ENCODE data around the gene SPATS2. TPM values are rescaled to one million over a fixed set of nuclear protein-coding genes. Genes with fewer than 3 reads are reported as not detected.

Gene SPATS2
- polyA plus RNA-seq, 4 donors = 11.9 to 26.3 (median 14.4) TPM

DNA sequence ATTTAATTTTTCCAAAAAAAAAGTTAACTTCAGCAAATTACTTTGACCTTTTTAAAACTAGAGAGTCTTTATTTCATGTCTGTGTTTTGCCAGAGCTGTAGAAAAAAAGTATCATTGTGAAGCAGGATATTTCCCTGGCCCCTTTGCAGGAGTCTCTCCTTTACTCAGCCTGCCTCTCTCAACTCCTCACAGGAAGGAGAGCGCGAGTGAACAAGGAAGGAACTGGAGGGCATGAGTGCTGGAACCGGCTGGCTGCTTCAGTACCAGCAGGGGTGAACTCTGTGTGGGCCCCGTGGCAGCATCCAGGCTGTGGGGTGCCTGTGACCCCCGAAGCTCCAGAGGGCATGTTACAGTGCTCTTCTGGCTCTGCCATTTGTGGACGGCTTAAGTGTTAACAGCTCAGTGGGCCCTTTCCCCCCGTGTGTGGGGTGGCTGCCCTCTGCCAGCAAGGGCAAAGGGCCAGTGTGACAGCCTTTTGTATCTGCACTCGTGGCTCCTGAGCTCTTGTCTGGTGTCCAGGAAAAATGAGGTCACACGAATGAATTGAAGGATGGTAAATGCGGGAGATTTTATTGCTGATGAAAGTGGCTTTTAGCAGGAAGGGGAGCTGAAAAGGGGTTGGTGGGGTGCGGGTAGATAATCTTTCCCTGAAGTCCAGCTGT lies 95.0 kb downstream of the SPATS2 start:
- Histone ChIP-seq H3K4me3 (ENCODE audit: low read depth in 1 of 3, low read length in 3 of 3) (no peak overlapping the region), H3K4me1 (ENCODE audit: control insufficient read depth in 3 of 3, insufficient read depth in 2 of 3, low read depth in 1 of 3, low read length in 2 of 3) (peaks cover 0 to 2% (median 0%) of the 10 kb centered on the region in 3 donors), H3K36me3 (ENCODE audit: control insufficient read depth in 3 of 3, insufficient read depth in 2 of 3, low read depth in 1 of 3, low read length in 3 of 3) (peaks cover 0 to 15% (median 3%) of the 10 kb centered on the region in 3 donors), H3K27me3 (ENCODE audit: control insufficient read depth in 3 of 3, insufficient read depth in 3 of 3, low read length in 3 of 3) (no peaks in the 10 kb centered on the region), H3K9me3 (ENCODE audit: control insufficient read depth in 2 of 2, insufficient read depth in 1 of 2, low read depth in 1 of 2, low read length in 1 of 2) (peaks cover 0 to 3% of the 10 kb centered on the region in 2 donors), H3K27ac (ENCODE audit: low read depth in 1 of 3, low read length in 2 of 3) (peak overlapping the region in 2 of 3 donors; percentile 16 to 37)
- 48 to 59% (median 57%) methylated on average over 11 of the region's 11 CpGs for WGBS, 3 donors
- FAIRE-seq (no peak), DNase-seq (peak; percentile 12 to 21)

DNA sequence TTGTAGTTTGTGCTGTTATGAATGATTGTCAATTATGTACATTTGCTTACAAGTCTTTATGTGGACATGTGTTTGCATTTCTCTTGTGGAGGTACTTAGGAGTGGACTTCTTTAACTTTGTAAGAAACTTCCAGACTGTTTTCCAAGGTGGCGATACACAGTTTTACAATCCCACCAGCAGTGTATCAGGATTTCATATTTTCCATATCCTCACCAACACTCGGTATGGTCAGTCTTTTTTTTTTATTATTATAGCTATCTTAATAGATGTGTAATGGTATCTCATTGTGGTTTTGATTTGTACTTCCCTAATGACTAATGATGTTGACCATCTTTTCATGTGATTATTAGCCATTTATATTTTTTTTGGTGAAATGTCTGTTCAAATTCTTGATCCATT lies 97.9 kb downstream of the SPATS2 start:
- DNase-seq (no peak), FAIRE-seq (no peak)
- H3K9me3 ChIP-seq (ENCODE audit: control insufficient read depth in 2 of 2, insufficient read depth in 1 of 2, low read depth in 1 of 2, low read length in 1 of 2) = peaks cover 0 to 3% of the 10 kb centered on the region in 2 donors
- WGBS, 3 donors = 96 to 100% (median 96%) methylated on average over 2 of the region's 2 CpGs
- H3K36me3 ChIP-seq (ENCODE audit: control insufficient read depth in 3 of 3, insufficient read depth in 2 of 3, low read depth in 1 of 3, low read length in 3 of 3) = peaks cover 0 to 12% (median 0%) of the 10 kb centered on the region in 3 donors
- H3K27me3 ChIP-seq (ENCODE audit: control insufficient read depth in 3 of 3, insufficient read depth in 3 of 3, low read length in 3 of 3) = no peaks in the 10 kb centered on the region
- no peak overlapping the region for H3K4me3 ChIP-seq (ENCODE audit: low read depth in 1 of 3, low read length in 3 of 3)
- no peak overlapping the region for H3K27ac ChIP-seq (ENCODE audit: low read depth in 1 of 3, low read length in 2 of 3)
- peaks cover 0 to 2% (median 0%) of the 10 kb centered on the region in 3 donors for H3K4me1 ChIP-seq (ENCODE audit: control insufficient read depth in 3 of 3, insufficient read depth in 2 of 3, low read depth in 1 of 3, low read length in 2 of 3)

DNA sequence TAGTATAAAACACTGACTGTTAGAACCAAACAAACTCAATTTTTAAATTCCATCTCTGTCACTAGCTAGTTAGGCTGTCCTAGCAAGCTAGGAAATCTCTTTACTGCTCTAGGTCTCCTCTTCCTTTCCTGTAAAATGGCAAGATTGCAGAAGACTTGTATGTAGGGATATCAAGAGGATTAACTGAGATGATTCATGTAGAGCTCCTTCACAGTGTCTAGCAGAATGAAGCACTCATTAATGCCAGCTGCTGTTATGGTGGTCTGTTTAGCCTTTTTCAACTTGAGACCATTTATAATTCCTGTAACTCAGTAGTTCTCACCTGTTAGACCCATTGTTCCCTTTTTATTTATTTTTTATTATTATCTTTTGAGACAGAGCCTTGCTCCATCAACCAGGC lies 103.7 kb downstream of the SPATS2 start:
- Histone ChIP-seq H3K36me3 (ENCODE audit: control insufficient read depth in 3 of 3, insufficient read depth in 2 of 3, low read depth in 1 of 3, low read length in 3 of 3) (peaks cover 0 to 8% (median 0%) of the 10 kb centered on the region in 3 donors), H3K4me3 (ENCODE audit: low read depth in 1 of 3, low read length in 3 of 3) (no peak overlapping the region), H3K27me3 (ENCODE audit: control insufficient read depth in 3 of 3, insufficient read depth in 3 of 3, low read length in 3 of 3) (no peaks in the 10 kb centered on the region), H3K4me1 (ENCODE audit: control insufficient read depth in 3 of 3, insufficient read depth in 2 of 3, low read depth in 1 of 3, low read length in 2 of 3) (peaks cover 0 to 2% (median 0%) of the 10 kb centered on the region in 3 donors), H3K9me3 (ENCODE audit: control insufficient read depth in 2 of 2, insufficient read depth in 1 of 2, low read depth in 1 of 2, low read length in 1 of 2) (no peaks in the 10 kb centered on the region), H3K27ac (ENCODE audit: low read depth in 1 of 3, low read length in 2 of 3) (no peak overlapping the region)
- no peak for DNase-seq
- no peak for FAIRE-seq

DNA sequence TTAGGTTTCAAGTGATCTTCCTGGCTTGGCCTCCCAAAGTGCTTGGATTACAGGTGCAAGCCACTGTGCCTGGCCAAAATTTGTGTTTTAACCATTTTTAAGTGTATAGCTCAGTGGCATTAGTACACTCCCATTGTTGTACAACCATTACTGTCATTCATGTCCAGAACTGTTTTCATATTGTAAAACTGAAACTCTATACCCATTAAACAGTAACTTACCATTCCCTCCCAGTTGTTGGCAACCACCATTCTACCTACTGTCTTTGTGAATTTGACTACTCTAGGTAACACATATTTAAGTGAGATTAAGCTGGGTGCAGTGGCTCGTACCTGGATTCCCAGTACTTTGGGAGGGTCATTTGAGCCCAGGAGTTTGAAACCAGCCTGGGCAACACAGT lies 104.3 kb downstream of the SPATS2 start:
- Histone ChIP-seq H3K36me3 (ENCODE audit: control insufficient read depth in 3 of 3, insufficient read depth in 2 of 3, low read depth in 1 of 3, low read length in 3 of 3) (peaks cover 0 to 14% (median 0%) of the 10 kb centered on the region in 3 donors), H3K27me3 (ENCODE audit: control insufficient read depth in 3 of 3, insufficient read depth in 3 of 3, low read length in 3 of 3) (no peaks in the 10 kb centered on the region), H3K4me3 (ENCODE audit: low read depth in 1 of 3, low read length in 3 of 3) (no peak overlapping the region), H3K4me1 (ENCODE audit: control insufficient read depth in 3 of 3, insufficient read depth in 2 of 3, low read depth in 1 of 3, low read length in 2 of 3) (peaks cover 0 to 2% (median 0%) of the 10 kb centered on the region in 3 donors), H3K27ac (ENCODE audit: low read depth in 1 of 3, low read length in 2 of 3) (no peak overlapping the region), H3K9me3 (ENCODE audit: control insufficient read depth in 2 of 2, insufficient read depth in 1 of 2, low read depth in 1 of 2, low read length in 1 of 2) (no peaks in the 10 kb centered on the region)
- WGBS, 3 donors = 92 to 97% (median 96%) methylated on average over 1 of the region's 1 CpG
- DNase-seq = no peak
- FAIRE-seq = no peak

DNA sequence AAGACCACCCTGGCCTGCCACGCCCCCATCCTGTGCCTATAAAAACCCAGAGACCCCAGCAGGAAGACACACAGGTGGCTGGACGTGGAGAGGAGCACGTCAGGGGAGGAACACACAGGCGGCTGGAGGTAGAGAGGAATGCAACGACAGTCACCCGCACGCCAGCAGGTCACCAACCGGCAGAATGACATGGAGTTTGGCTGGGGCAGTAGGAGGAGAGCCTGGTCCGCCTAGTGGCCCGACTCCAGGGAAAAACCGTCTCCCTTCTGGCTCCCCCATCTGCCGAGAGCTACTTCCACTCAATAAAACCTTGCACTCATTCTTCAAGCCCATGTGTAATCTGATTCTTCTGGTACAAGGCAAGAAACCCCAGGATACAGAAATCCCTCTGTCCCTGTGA lies 108.8 kb downstream of the SPATS2 start:
- no peak for FAIRE-seq
- Histone ChIP-seq H3K4me3 (ENCODE audit: low read depth in 1 of 3, low read length in 3 of 3) (no peak overlapping the region), H3K4me1 (ENCODE audit: control insufficient read depth in 3 of 3, insufficient read depth in 2 of 3, low read depth in 1 of 3, low read length in 2 of 3) (peaks cover 0 to 2% (median 0%) of the 10 kb centered on the region in 3 donors), H3K27ac (ENCODE audit: low read depth in 1 of 3, low read length in 2 of 3) (no peak overlapping the region), H3K36me3 (ENCODE audit: control insufficient read depth in 3 of 3, insufficient read depth in 2 of 3, low read depth in 1 of 3, low read length in 3 of 3) (peaks cover 0 to 22% (median 0%) of the 10 kb centered on the region in 3 donors), H3K9me3 (ENCODE audit: control insufficient read depth in 2 of 2, insufficient read depth in 1 of 2, low read depth in 1 of 2, low read length in 1 of 2) (no peaks in the 10 kb centered on the region), H3K27me3 (ENCODE audit: control insufficient read depth in 3 of 3, insufficient read depth in 3 of 3, low read length in 3 of 3) (no peaks in the 10 kb centered on the region)
- no peak for DNase-seq
- WGBS, 3 donors = 96 to 97% (median 97%) methylated on average over 12 of the region's 12 CpGs

DNA sequence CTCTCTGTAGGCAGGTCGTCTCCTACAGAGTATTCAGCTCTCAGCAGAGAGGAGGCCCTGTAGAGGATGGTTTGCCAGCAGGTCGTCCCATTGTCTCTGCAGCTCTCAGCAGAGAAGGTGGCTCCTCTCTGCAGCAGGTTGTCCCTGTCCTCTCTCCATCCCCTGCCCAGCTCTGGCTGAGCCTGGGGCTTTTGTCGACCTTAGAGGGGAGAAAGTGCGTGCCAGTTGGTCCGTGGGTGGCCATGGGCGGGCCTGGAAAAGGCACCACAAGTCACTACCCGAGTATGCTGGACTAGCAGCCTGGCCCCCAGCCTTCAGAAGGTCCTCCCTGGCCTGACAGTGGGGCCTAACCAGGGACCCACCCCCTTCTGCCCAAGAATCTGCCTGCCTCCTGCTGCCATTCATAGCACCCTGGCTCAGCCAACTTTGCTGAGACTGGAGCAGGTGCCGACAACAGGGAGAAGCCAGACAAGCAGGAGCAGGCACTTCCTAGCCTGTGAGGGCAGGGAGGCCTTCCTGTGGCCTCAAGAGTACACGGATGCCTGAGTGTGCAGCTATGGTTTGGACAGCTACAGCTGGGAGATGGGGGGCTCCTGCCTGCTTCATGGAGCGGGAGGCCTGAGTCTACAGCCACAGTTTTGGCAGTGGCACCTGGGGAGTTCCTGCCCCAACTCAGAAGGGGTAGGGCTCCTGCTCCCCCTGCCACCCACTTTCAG lies 111.8 kb downstream of the SPATS2 start:
- peaks cover 0 to 18% (median 0%) of the 10 kb centered on the region in 3 donors for H3K36me3 ChIP-seq (ENCODE audit: control insufficient read depth in 3 of 3, insufficient read depth in 2 of 3, low read depth in 1 of 3, low read length in 3 of 3)
- no peaks in the 10 kb centered on the region for H3K27me3 ChIP-seq (ENCODE audit: control insufficient read depth in 3 of 3, insufficient read depth in 3 of 3, low read length in 3 of 3)
- no peaks in the 10 kb centered on the region for H3K9me3 ChIP-seq (ENCODE audit: control insufficient read depth in 2 of 2, insufficient read depth in 1 of 2, low read depth in 1 of 2, low read length in 1 of 2)
- no peak overlapping the region for H3K4me3 ChIP-seq (ENCODE audit: low read depth in 1 of 3, low read length in 3 of 3)
- no peak overlapping the region for H3K27ac ChIP-seq (ENCODE audit: low read depth in 1 of 3, low read length in 2 of 3)
- H3K4me1 ChIP-seq (ENCODE audit: control insufficient read depth in 3 of 3, insufficient read depth in 2 of 3, low read depth in 1 of 3, low read length in 2 of 3) = peaks cover 2 to 7% (median 3%) of the 10 kb centered on the region in 3 donors
- no peak for DNase-seq
- no peak for FAIRE-seq
- 88 to 91% (median 90%) methylated on average over 10 of the region's 10 CpGs for WGBS, 3 donors

DNA sequence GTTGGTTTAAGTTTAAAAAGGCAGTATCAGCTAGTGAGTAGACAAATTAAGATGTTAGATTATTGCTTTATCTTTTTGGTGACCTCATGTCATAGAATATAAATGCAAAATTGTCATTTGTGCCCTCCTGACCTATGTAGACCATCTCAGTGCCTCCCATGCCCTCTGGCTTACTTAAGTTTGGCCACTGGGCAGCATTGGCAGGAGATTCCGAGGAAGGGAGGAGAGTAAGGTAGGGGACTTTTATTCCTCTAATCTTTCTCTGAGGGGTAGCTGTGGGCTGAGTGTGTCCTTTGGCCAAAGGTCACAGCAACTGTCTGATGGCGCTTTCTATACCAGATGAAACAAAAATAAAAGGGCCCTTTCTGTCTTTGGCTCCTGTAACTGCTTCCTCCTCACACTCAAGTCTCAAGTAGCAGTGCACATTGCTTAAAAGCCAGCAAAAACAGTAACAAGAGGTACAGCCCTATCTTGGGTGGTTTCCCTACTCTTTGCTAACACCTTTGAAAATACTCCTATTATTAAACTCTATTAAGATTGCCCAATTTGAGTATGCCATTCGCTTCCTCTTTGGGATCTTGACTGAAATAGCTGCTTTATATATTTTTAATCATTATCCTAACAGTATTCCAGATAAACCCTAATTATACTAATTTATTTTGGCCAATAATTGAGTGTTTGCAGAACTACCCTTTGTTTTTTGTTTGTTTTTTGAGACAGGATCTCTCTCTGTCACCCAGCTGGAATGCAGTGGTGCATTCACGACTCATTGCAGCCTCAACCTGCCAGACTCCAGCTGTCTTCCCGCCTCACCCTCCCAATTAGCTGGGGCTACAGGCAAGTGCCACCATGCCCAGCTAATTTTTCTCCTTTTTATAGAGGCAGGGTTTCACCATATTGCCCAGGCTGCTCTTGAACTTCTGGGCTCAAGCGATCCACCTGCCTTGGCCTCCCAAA lies 115.1 kb downstream of the SPATS2 start:
- peaks cover 2 to 5% (median 3%) of the 10 kb centered on the region in 3 donors for H3K4me1 ChIP-seq (ENCODE audit: control insufficient read depth in 3 of 3, insufficient read depth in 2 of 3, low read depth in 1 of 3, low read length in 2 of 3)
- no peak overlapping the region for H3K27ac ChIP-seq (ENCODE audit: low read depth in 1 of 3, low read length in 2 of 3)
- no peak overlapping the region for H3K4me3 ChIP-seq (ENCODE audit: low read depth in 1 of 3, low read length in 3 of 3)
- no peaks in the 10 kb centered on the region for H3K9me3 ChIP-seq (ENCODE audit: control insufficient read depth in 2 of 2, insufficient read depth in 1 of 2, low read depth in 1 of 2, low read length in 1 of 2)
- H3K27me3 ChIP-seq (ENCODE audit: control insufficient read depth in 3 of 3, insufficient read depth in 3 of 3, low read length in 3 of 3) = no peaks in the 10 kb centered on the region
- FAIRE-seq (no peak), DNase-seq (peak; percentile 9 to 13)
- peaks cover 0 to 20% (median 0%) of the 10 kb centered on the region in 3 donors for H3K36me3 ChIP-seq (ENCODE audit: control insufficient read depth in 3 of 3, insufficient read depth in 2 of 3, low read depth in 1 of 3, low read length in 3 of 3)
- WGBS, 3 donors = 50 to 67% (median 64%) methylated on average over 6 of the region's 6 CpGs

DNA sequence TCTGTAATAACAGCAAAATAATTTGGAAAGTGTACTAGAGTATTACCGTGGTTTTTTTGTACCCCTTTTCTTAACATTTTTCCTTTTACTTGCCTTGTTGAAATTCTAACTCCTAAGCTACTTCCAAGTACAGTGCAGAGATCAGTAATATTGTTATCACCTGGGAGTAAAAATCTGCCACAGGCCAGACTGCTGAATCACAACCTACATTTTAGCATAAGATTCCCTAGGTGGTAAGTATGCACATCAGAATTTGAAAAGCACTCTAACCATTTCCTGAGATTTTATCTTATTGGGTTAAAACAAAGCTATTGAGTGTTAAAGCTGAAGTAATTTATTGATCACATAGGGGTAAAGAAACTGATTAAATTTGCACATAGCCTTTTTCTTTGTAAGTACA lies 116.4 kb downstream of the SPATS2 start:
- Histone ChIP-seq H3K4me1 (ENCODE audit: control insufficient read depth in 3 of 3, insufficient read depth in 2 of 3, low read depth in 1 of 3, low read length in 2 of 3) (peaks cover 2 to 5% (median 3%) of the 10 kb centered on the region in 3 donors), H3K27ac (ENCODE audit: low read depth in 1 of 3, low read length in 2 of 3) (no peak overlapping the region), H3K27me3 (ENCODE audit: control insufficient read depth in 3 of 3, insufficient read depth in 3 of 3, low read length in 3 of 3) (no peaks in the 10 kb centered on the region), H3K4me3 (ENCODE audit: low read depth in 1 of 3, low read length in 3 of 3) (no peak overlapping the region), H3K9me3 (ENCODE audit: control insufficient read depth in 2 of 2, insufficient read depth in 1 of 2, low read depth in 1 of 2, low read length in 1 of 2) (no peaks in the 10 kb centered on the region), H3K36me3 (ENCODE audit: control insufficient read depth in 3 of 3, insufficient read depth in 2 of 3, low read depth in 1 of 3, low read length in 3 of 3) (peaks cover 0 to 27% (median 0%) of the 10 kb centered on the region in 3 donors)
- FAIRE-seq (no peak), DNase-seq (no peak)
- 75 to 90% (median 86%) methylated on average over 1 of the region's 1 CpG for WGBS, 3 donors
